GM19467 (cell line): ENCODE measurements around the gene LYPD6.

Experiments used
- ATAC-seq: cut with Tn5 transposase; IDR thresholded peaks from one replicate; pipeline ENCODE4 v1.9.1; 2021; ENCODE audit warnings: mild to moderate bottlenecking, moderate library complexity; ENCODE audit not compliant: unreplicated experiment

Gene LYPD6

GRCh38 chr2:149448315-149448714 is 117.9 kb downstream of the LYPD6 start:
- ATAC-seq, result no peak

DNA sequence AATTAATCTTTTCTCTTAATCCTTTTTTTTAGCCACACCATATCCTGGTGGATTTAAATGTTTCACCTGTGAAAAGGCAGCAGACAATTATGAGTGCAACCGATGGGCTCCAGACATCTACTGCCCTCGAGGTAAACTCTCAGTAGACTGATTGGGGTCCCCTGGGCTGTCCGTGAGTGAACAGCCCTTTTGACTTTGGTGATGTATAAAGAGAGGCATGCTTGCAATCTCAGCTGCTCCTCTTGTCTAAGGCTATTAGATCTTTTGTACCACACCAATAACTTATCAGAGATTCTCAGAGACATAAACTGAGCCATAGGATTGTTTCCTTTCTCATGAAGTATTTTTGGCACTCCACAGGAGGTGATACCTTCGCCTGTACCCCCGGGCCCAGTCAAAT is 118.6 kb downstream of the LYPD6 start:
- no peak for ATAC-seq

GRCh38 chr2:149451417-149452165 is 121.2 kb downstream of the LYPD6 start:
- no peak for ATAC-seq

- ATAC-seq, result no peak
These were observed 125.9 kb downstream of the LYPD6 start for GRCh38 chr2:149456285-149456684.

GRCh38 chr2:149458502-149458901 is 128.1 kb downstream of the LYPD6 start:
- no peak for ATAC-seq

DNA sequence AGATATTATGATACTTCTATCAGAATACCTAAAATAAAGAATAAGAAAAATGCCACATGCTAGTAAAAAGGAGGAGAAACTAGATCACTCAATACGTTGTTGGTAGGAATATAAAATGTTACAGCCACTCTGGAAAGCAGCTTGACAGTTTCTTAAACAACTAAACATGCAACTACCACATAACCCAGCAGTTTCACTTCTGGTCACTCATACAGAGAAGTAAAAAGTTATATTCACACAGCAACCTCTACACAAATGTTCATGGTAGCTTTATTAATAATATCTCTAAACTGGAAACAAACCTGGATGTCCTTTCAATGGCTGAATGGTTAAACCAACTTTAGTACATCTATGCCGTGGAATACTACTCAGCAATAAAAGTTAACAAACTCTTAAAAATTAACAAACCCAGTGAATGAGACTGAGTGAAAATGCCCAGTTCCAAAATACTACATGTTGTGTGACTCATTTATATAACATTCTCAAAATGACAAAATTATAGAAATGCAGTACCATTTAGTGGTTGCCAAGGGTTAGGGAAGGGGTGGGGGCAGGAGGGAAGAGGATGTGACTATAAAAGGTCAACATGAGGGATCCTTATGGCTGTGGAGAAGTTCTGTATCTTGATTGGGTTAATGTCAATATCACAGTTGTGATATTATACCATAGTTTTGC is 133.1 kb downstream of the LYPD6 start:
- ATAC-seq, result peak; percentile 89

DNA sequence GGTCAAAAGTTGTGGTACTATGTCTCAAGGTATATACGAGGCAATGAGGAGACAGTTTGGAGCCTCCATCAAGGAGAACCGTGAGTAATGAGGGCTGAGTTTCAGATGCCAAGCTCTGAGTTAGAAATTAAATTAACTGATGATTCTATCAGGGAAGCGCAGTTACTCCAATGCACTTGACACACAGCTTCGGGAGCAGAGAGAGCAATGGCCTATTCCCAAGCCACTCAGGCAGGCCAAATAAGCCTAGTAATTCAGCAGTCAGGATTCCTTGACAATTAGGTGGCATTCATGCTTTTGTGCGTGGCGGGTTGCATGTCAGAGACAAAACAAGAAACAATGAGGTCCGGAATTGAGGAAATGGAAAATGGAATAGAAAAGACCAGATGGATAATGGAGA is 134.0 kb downstream of the LYPD6 start:
- no peak for ATAC-seq

DNA sequence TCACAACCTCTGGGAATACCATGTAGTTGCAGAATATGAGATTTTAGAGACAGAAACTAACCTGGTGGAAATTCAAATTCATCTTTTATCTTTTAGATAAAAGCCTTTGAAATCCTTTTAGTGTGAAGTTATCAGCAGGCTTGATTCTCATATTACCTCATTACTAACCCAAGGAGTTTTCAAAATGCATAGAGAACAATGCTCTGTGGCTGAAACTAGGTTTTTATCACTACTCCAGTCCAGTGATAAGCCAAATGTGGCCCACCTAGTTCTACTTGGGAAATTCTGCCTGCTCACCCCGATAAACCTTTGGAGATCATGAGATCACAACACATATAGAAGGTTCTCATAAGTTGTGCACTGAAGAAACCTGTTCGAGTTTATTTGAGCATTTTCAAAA is 135.5 kb downstream of the LYPD6 start:
- ATAC-seq, result no peak

DNA sequence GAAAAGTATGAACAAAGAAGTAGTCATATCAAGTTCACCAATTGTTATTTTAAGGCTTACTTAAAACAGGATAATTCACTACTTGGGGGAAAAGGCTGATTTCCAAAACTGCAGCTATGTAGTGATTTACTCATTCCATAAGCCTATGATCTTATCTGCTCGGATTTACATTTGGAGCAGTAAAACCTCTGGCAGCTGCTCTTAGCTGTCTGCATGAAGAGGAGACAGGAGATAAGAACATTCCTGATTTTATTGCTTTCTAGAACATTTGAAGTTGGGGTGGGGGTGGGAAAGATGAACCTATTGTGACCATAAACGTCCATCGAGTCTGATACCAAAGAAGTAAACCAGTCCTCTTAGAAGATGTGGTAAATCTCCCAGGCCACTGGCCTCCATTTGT is 136.2 kb downstream of the LYPD6 start:
- ATAC-seq, result no peak

DNA sequence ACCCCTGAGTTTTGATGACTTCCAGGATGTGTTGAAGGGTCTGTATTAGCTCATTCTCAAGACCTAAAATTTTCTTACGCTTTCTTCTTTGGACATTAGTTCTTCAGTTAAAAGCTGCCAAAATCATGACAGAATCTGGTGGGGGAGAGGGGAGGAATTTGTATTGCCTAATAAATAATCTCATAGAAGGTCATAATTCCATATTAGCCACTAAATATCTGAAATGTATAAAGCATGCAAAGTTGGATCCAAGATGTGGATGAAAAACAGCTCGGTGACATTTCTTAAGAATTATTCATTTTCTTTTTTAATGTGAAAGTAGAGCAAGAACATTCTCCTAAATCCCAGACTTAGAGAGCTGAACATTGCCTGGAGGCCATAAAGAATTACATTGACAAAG is 137.0 kb downstream of the LYPD6 start:
- ATAC-seq, result no peak

DNA sequence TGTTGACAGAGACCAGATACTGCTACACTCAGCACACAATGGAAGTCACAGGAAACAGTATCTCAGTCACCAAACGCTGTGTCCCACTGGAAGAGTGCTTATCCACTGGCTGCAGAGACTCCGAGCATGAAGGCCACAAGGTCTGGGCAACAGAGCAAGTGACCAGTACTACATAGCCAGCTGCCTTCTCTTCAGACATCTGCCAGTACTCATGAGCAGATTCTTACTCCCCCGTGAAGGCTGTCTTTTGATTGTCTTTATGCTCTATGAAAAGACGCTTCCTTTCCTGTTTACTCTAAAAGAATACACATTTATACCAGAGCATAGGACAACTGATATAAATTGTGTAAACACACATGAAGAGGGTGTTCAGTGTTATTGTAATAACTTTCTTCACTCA is 138.2 kb downstream of the LYPD6 start:
- no peak for ATAC-seq

GRCh38 chr2:149470046-149470445 is 139.7 kb downstream of the LYPD6 start:
- ATAC-seq, result no peak

DNA sequence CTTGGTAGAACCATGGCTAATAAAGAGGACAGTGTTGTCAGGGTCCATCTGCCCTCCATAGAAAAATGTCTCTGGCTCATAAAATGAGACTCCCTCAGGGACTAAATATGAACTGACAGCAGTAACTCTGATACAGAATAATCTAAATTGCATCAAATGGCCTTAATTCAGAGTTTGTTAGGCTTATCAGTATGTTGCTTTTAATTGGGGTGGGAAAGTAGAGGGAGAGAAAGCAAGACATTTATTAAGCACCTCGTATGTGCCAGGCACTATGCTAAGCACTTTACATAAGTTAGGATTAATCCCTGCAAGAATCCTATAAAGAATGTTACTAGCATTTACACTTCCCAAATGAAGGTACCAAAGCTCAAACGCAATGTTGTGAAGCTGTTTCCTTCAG is 142.0 kb downstream of the LYPD6 start:
- no peak for ATAC-seq

DNA sequence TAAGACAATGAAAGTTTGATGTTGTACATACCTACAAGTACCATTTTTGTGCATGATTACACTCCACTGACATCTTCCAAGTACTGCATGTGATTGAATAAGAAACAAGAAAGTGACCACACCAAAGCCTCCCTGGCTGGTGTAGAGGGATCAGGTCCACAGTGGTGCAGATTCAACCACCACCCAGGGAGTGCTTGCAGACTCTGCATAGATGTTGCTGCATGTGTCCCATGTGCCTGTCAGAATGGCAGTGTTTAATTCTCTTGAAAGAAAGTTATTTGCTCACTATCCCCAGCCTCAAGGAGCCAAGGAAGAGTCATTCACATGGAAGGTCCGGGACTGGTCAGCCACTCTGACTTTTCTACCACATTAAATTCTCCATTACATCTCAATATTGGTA is 142.7 kb downstream of the LYPD6 start:
- no peak for ATAC-seq

DNA sequence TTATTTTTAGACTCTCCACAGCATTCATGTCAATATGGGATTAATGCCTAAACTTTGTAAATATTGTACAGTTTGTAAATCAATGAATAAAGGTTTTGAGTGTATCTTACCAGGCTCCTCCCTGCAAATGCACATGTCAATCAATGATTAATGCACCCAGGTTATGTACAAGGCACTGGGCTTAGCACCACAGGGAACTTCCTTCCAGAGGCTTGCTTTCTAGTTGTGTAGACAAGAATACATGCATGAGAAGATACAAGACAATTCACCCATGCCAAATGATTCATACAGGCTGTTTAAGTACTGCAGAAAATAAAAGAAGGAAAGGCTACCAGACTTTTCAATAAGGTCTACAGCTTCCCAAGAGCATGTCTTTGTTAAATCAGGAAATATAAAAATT is 143.1 kb downstream of the LYPD6 start:
- no peak for ATAC-seq

DNA sequence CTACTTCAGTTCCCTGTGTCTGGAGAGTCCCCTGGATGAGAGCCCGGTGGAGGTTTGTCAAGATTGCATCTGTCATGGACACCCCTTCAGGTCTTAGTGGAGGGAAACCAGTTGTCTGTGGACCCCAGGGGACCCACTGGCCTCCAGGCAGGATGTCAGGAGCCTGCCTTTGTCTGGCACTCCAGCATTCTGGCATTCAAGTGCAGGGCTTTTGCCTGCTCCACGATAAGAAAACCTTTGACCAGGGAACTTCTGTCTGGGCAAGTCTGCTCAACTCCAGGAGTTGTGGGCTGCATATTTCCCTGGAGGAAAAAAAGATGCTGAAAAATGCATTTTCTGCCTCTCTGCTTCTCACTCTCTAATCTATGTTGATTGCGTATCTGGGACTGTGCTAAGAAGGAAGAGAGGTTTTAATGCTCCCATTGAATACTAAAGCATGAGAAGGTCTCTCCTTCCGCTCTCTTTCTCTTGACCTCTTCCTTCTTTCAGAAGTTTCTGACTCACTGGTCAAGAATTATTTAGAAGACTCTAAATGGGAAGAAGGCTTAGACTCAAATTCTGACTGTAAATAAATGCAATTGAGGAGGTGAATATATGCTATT is 152.7 kb downstream of the LYPD6 start:
- no peak for ATAC-seq

GRCh38 chr2:149486664-149487063 is 156.3 kb downstream of the LYPD6 start:
- no peak for ATAC-seq

GRCh38 chr2:149487189-149487588 is 156.8 kb downstream of the LYPD6 start:
- no peak for ATAC-seq

DNA sequence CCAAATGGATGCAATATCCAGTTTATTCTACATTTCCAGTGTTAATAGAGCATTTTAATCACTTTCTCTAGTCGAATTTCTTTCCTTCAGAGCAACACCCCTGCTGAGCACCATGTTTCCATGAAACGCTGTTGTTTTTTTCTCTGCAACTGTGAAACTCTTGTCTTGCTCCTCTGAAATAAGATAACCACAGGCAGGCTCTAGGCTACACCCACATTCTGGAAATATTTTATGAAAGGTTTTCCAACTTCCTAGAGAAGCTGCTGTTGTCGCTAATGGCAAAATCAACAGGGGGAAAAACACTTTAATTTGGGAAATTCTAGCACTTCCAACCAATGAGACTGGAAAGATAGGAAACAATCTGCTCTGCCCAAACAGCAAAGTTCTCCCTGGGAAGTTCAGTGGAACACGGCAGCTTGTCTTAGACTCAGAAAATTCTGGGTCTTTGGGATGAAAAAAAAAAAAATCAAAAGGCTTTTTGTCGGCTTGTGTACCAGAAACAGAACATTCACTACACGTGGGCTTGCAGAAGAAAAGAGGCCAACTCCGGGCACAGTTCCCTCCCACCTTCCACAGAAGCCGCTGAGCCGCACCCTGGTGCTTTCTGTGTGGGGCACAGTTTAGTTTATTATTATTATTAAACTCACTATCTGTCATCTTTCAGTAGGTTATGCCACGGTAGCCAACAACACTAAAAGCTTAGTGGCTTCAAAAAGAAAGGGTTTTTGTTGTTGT is 158.5 kb downstream of the LYPD6 start:
- no peak for ATAC-seq

DNA sequence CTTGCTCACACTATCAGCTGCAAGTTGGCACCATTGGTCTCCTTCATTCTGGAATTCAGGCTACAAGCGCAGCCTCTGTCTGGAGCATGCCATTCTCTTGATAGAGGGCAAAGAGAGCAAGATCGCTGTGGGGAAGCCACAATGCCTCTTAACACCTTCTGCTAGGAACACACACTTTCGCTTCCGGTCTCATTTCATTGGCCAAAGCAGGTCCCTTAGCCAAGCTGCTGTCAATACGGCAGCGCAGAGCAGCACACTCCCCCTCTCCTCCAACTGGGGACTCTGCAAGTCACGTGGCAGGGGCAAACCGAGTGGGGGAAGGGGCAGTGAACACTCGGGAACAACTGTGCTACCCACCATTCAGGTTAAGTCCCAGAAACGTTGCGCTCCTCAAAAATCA is 159.1 kb downstream of the LYPD6 start:
- no peak for ATAC-seq

DNA sequence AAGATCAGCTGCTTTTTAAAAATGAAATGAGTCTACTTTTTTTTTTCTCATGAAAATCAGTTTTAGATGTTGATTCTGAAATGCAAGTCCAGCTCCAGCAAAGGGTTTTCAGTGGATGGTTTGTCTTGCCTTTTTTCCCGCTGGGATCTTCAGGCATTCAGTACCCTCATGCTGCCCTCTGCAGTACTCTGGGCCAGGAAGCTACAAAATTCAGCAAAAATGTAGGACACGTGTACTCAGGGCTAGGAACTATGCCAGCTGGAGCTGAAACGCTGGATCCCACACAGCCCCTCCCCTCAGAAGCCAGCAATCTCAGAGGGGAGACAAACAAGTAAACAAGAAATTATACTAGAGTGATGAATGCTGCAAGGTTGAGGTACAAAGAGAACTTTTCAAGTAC is 159.9 kb downstream of the LYPD6 start:
- no peak for ATAC-seq

GRCh38 chr2:149492923-149493322 is 162.5 kb downstream of the LYPD6 start:
- ATAC-seq, result no peak
